Activated T-helper 17 cell treated with anti-CD3 and anti-CD28 coated beads, Interleukin-2, amount 50 U/mL, for 72 hours (primary cell): Measurements from ENCODE around the gene BRD4. TPM values are rescaled to one million over a fixed set of nuclear protein-coding genes. Genes with fewer than 3 reads are reported as not detected.

ENCODE experiments used
- ATAC-seq: fragments of 150-1000 bp; cut with Tn5 transposase; replicated peaks from 2 replicates; pipeline ENCODE4 v1.10.0; 2021; ENCODE audit warnings: mild to moderate bottlenecking, moderate library complexity
- H3K27ac Mint-ChIP-seq: one replicate; pipeline ENCODE4 v1.8.0; 2022; ENCODE audit warnings: mixed read lengths
- H3K27me3 Mint-ChIP-seq: one replicate; pipeline ENCODE4 v1.8.0; 2022; ENCODE audit warnings: mixed read lengths
- H3K36me3 Mint-ChIP-seq: one replicate; pipeline ENCODE4 v1.8.0; 2022; ENCODE audit warnings: low read depth, mild to moderate bottlenecking, mixed read lengths
- H3K4me1 Mint-ChIP-seq: one replicate; pipeline ENCODE4 v1.8.0; 2022; ENCODE audit warnings: mixed read lengths
- H3K4me3 Mint-ChIP-seq: one replicate; pipeline ENCODE4 v1.8.0; 2022; ENCODE audit warnings: mild to moderate bottlenecking, mixed read lengths
- H3K9me3 Mint-ChIP-seq: one replicate; pipeline ENCODE4 v1.8.0; 2022; ENCODE audit warnings: mixed read lengths
- total RNA-seq, 2 donors: library from RNA; stranded (reverse); gene quantifications; one replicate each; pipeline ENCODE4 v1.2.3, GENCODE V29; 2022

BRD4 gene
- total RNA-seq, 2 donors from 2014 or later, result 90.4 to 96.7 TPM

DNA sequence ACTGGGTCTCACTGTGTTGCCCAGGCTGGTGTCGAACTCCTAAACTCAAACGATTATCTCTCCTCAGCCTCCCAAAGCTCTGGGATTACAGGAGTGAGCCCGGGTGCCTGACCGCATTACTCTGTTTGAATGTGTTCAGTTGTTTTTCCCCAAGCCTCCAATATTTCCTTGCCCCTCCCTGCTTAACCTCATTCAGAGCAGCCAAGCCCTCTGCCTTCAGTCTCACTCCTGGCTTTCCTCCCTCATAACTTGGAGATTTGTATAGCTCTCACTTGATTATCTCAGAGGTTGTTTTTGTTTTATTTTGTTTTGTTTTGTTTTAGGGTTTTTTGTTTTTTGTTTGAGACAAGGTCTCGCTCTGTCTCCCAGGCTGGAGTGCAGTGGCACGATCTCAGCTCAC, 111.5 kb downstream of the BRD4 start:
- no peak overlapping the region for H3K27ac Mint-ChIP-seq
- H3K27me3 Mint-ChIP-seq, result peaks cover 5% of the 10 kb centered on the region
- H3K4me3 Mint-ChIP-seq, result no peak overlapping the region
- peaks cover 9% of the 10 kb centered on the region for H3K4me1 Mint-ChIP-seq
- no peaks in the 10 kb centered on the region for H3K9me3 Mint-ChIP-seq
- no peaks in the 10 kb centered on the region for H3K36me3 Mint-ChIP-seq
- no peak for ATAC-seq

DNA sequence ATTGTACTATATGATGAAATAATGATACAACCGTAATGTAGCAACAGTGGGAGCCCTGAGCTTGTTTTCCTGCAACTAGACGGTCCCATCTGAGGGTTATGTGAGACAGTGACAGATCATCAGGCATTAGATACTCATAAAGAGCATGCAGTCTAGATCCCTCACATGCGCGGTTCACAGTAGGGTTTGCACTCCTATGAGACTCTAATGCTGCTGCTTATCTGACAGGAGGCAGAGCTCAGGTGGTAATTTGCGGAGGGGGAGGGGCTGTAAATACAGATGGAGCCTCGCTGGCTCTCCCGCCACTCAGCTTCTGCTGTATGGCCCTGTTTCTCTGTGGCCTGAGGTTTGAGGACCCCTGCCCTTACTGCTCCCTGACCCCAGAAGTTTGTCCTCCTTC, 113.8 kb downstream of the BRD4 start:
- H3K36me3 Mint-ChIP-seq, result no peaks in the 10 kb centered on the region
- peaks cover 5% of the 10 kb centered on the region for H3K27me3 Mint-ChIP-seq
- no peaks in the 10 kb centered on the region for H3K9me3 Mint-ChIP-seq
- no peak for ATAC-seq
- no peak overlapping the region for H3K4me3 Mint-ChIP-seq
- H3K4me1 Mint-ChIP-seq, result peaks cover 9% of the 10 kb centered on the region
- H3K27ac Mint-ChIP-seq, result no peak overlapping the region

DNA sequence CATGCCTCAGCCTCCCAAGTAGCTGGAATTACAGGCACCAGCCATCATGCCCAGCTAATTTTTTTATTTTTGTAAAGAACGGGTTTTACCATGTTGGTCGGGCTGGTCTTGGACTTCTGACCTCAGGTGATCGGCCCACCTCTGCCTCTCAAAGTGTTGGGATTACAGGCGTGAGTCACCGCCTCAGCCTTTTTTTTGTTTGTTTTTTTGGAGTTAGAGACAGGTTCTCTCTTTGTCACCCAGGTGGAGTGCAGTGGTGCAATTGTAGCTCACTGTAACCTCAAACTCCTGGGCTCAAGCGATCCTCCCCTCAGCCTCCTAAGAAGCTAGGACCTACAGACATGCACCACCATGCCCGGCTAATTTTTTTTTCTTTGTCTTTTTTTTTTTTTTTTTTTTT, 116.0 kb downstream of the BRD4 start:
- no peak for ATAC-seq

DNA sequence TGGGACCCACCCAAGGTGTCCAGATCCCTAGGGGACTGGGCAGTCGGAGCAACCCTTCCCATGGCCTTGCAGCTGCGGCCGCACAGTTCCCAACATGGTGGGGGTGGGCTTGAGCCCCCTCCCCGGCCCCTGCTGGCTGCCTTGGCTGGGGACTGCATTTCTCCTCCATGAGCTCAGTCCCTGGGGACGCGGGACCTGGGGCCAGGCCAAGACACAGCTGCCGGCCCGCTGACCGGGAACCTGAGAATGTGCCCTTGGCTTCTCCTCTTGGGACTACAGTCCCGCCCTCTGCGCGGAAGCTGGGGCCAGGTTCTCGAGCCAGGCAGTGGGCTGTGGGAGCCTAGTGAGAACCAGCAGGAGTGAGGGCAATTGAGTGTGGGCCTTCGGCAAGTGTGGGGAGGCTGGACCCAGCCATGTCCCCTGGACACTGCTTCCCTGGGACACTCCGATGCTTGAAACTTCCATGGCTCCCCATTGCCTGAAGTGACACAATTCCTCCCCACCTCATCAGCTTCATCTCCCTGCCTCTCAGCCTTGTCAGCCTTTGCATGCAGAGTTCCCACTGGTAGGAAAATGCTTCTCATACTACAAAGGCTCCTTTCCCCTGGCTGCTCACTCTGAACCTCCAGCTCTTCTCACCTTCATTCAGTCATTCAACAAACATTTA, 118.5 kb downstream of the BRD4 start:
- H3K4me1 Mint-ChIP-seq, result no peaks in the 10 kb centered on the region
- H3K4me3 Mint-ChIP-seq, result no peak overlapping the region
- no peak overlapping the region for H3K27ac Mint-ChIP-seq
- H3K27me3 Mint-ChIP-seq, result no peaks in the 10 kb centered on the region
- no peak for ATAC-seq
- H3K36me3 Mint-ChIP-seq, result no peaks in the 10 kb centered on the region
- no peaks in the 10 kb centered on the region for H3K9me3 Mint-ChIP-seq

More for the DNA sequence above, 116.0 kb downstream of the BRD4 start:
- Mint-ChIP-seq H3K27ac (no peak overlapping the region), H3K9me3 (no peaks in the 10 kb centered on the region), H3K27me3 (no peaks in the 10 kb centered on the region), H3K4me3 (no peak overlapping the region), H3K36me3 (no peaks in the 10 kb centered on the region), H3K4me1 (no peaks in the 10 kb centered on the region)

DNA sequence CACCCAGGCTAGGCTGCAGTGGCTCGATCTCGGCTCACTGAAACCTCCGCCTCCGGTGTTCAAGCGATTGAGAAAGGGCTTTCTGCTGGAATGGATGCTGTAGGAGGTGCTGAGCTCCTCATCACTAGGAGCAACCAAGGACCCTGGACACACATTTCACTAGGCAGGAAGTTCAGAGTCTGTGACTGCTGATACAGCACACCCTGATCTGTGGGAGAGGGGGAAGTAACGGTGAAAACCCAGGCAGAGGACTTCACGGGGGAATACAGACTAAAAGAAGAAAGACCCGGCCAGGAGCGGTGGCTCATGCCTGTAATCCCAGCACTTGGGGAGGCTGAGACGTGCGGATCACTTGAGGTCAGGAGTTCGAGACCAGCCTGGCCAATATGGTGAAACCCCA, 119.6 kb downstream of the BRD4 start:
- no peak for ATAC-seq
- Mint-ChIP-seq H3K27ac (no peak overlapping the region), H3K27me3 (no peaks in the 10 kb centered on the region), H3K4me1 (no peaks in the 10 kb centered on the region), H3K36me3 (no peaks in the 10 kb centered on the region), H3K9me3 (no peaks in the 10 kb centered on the region), H3K4me3 (no peak overlapping the region)

DNA sequence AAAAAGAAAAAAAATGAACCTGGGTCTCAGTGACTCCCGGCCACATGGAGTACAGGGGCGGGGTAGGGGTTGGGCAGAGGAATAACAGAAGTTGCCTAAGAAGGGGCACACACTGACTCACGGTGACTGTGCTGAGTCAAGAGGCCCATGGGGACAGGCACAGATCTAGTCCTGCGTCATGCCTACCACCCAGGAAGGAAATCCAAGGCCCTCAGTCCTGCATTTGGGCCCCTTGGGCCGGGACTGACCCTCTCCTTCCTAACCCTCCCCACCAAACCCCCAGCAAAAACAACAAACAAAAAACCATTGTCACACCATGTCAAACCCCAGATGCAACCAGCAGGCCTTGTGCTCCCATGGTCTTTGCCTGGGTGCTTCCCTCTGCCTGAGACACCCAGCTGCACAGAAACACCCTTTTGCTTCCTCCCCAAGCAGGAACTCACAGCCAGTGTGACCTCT, 122.0 kb downstream of the BRD4 start:
- peak; percentile 24 for ATAC-seq
- Mint-ChIP-seq H3K4me1 (no peaks in the 10 kb centered on the region), H3K36me3 (no peaks in the 10 kb centered on the region), H3K9me3 (no peaks in the 10 kb centered on the region), H3K27me3 (no peaks in the 10 kb centered on the region), H3K27ac (no peak overlapping the region), H3K4me3 (no peak overlapping the region)

DNA sequence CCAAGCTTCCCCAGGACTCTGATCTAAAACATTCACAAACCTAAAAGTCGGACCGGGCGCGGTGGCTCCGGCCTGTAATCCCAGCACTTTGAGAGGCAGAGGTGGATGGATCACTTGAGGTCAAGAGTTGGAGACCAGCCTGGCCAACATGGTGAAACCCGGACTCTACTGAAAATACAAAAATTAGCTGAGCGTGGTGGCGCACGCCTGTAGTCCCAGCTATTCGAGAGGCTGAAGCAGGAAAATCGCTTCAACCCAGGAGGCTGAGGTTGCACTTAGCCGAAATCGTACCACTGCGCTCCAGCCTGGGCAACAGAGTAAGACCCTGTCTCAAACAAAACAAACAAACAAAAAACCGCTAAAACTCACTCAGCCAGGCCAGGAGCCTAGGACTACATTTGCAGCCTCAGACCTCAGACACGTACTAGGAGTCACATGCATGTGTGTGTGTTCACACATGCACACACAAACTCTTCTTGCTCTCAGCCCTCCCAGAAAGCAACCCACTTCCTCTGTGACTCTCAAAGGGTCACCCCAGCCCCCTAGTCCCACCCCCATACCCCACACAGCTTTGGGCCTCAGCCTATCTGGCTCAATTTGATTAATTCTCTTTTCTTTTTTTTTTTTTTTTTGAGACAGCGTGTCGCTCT, 130.8 kb downstream of the BRD4 start:
- ATAC-seq, result no peak
- no peaks in the 10 kb centered on the region for H3K9me3 Mint-ChIP-seq
- H3K4me1 Mint-ChIP-seq, result peaks cover 5% of the 10 kb centered on the region
- peaks cover 9% of the 10 kb centered on the region for H3K36me3 Mint-ChIP-seq
- H3K27ac Mint-ChIP-seq, result no peak overlapping the region
- H3K27me3 Mint-ChIP-seq, result peaks cover 37% of the 10 kb centered on the region
- peak overlapping the region; percentile 46 for H3K4me3 Mint-ChIP-seq

DNA sequence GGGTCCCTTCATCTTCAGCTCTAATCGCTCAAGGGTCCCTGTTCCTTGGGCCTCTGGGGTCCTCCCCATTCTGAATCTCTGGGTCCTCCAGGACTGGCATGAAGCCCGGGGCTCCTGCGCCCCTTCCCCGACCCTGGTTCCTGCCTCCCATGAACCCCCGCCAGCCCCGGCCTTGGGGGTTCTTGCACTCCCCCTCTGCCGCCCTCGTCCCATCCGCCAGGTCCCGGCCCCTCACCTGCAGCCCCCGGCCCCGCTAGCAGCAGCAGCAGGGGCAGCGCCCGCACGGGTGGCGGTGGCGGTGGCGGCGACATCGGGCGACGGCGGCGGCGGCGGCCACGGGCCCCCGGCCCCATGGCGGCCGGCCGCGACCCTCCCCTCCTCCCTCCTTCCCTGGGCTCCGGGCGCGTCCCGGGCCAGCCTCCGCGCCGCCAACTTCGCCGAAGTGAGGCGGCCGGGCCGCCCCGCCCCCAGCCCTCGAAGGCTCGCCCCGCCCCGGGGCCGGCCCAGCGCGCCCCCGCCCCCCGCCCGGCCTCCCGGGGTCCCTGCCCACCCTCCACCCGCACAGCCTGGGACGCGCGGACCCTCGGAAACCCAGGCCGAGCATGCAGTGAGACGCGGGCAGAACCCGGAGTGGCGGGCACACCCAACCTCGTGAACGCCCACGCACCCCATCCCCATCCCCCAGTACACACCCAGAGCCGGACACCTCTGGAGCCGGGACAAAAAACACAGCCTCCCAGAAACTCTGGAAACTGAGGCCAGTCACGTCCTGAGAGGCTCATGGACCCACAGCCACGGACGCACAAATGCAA, 131.6 kb downstream of the BRD4 start, which contains the start of gene NOTCH3:
NOTCH3 (minus strand) TSS at position 443 of the 812 bp plus-strand sequence; CDS start at position 353, 90 bp downstream.
- H3K9me3 Mint-ChIP-seq, result no peaks in the 10 kb centered on the region
- H3K4me1 Mint-ChIP-seq, result peaks cover 5% of the 10 kb centered on the region

DNA sequence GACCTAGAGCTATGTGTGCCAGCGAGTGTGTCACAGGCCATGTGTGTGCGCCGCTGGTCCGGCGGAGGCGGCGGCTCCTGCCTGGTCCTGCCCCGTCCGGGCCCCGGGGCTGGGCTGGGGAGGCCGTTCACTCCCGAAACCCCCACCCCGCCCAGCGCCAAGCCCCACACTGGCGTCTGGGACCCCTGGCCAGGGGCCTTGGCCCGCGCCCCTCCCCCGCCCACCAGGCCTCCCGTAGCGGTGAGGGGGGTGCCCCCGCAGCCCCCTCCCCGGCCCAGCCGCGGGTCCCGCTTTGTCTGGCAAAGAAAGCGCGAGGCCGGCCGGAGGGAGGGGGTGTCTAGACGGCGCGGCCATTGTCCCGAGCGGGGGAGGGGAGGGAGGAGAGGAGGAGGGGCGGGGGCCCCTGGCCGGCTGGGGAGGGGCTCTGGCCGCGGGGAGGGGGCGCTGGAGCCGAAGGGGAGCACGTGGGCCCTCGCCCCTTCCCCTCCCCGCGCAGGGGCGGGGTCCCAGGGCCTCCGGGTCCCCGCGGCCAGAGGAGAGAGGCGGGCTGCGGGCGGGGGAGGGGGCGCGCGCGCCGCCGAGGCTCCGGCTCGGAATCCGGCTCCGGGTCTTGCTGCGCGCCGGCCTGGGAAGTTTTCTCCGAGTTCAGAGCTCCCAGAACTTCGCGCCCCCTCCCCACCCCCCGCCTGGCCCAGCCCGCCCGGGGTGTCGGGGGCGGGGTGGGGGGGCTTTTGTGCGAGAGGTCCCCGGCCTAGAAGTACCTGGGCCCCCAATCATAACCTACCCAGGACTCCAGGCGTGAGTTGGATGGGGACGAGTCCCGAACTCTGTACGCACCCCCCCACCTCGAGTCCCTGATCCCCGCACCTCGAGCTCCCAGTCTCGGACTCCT, 132.4 kb downstream of the BRD4 start:
- ATAC-seq, result no peak
- Mint-ChIP-seq H3K27ac (no peak overlapping the region), H3K27me3 (peaks cover 42% of the 10 kb centered on the region), H3K4me3 (peak overlapping the region; percentile 53), H3K4me1 (peaks cover 5% of the 10 kb centered on the region), H3K9me3 (no peaks in the 10 kb centered on the region), H3K36me3 (peaks cover 9% of the 10 kb centered on the region)

More for the DNA sequence above, 131.6 kb downstream of the BRD4 start, which contains the start of gene NOTCH3:
- no peak for ATAC-seq
- Mint-ChIP-seq H3K27ac (no peak within 1 kb of the TSS), H3K36me3 (peaks cover 9% of the 10 kb centered on the region), H3K4me3 (peak within 1 kb of the TSS; percentile 46), H3K27me3 (peaks cover 40% of the 10 kb centered on the region)

DNA sequence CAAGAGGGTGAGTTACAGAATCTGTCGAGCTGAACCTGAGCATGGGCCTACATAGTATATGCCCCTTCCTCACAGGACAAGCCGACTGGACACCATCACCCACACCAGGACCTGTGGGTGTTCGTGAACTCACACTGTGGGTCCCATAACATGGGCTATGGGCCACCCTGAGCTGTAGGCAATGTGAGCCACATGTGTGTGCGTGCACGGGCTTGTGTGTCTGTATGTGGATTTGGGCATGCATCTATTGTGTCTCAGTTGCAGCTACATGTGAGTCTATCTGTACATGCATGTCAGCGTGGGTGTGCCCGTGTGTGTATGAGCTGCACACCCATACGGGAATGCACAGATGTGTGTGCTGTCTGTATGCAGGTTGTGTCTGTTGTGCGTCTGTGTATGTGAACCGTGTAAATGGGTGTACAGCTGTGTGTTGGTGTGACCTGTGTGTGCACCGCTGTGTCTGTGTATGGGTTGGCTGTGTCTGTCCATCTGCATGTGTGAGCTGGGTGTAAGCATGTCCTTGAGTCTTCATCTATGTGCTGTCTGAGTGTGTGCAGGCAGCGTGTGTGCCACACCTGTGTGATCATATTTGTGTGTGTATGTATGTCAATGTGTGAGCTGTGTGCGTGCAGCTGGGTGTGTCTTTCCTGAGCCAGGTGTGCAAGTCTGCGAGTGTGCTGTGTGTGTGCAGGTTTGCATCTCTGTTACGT, 133.2 kb downstream of the BRD4 start:
- Mint-ChIP-seq H3K9me3 (no peaks in the 10 kb centered on the region), H3K27me3 (peaks cover 50% of the 10 kb centered on the region), H3K27ac (no peak overlapping the region), H3K36me3 (peaks cover 9% of the 10 kb centered on the region), H3K4me3 (peak overlapping the region; percentile 53), H3K4me1 (peaks cover 5% of the 10 kb centered on the region)
- no peak for ATAC-seq

DNA sequence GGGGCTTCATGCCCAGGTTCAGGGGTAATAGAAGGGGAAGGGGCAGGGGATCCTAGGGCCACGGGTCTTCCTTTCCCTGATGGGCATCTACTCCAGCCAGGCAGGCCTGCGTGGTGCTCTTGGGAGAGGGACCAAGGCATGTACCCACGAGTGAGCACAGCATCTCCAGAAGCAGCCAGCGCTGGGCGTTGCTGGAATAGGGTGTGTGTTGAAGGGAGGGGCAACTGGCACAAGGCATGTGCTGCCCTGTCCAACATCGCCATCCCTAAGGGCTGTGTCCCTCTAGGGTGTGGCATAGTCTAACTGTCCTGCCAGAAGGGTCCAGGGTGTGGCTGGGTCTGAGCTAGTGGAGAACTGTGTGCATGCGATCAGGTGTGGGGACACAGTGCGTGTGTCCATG, 134.4 kb downstream of the BRD4 start:
- Mint-ChIP-seq H3K27me3 (peaks cover 50% of the 10 kb centered on the region), H3K36me3 (peaks cover 9% of the 10 kb centered on the region), H3K4me1 (peaks cover 5% of the 10 kb centered on the region), H3K4me3 (no peak overlapping the region), H3K9me3 (no peaks in the 10 kb centered on the region), H3K27ac (no peak overlapping the region)
- no peak for ATAC-seq

DNA sequence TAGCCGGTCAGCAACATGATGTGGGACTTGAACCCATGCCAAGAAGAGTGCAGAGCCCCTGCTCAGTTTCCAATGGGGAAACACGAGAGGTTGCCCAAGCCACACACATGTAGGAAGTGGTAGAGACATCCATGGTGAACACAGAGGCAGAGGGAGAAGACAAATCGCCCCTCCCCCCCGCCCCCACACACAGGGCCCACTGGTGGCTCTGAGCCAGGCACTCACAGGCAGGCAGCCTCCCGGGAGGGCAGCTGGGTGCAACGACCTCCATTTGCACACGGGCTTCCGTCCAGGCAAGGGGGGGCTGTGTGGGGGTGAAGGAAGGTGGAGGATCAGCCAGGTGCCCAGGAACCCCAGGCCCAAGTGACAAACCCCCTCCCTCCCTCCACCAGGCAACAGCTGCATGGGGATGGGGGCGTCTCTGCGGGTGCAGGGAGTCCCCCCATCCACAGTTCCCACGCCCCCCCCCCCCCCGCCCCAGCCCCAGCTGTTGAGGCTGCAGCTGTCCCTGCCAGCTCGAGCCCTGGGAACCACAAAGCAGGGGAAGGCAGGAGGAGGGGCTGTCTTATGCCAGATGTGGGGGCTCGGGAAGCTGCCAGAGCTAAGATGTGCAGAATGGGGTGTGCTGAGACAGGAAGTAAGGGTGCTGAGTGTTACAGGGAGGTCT, 134.9 kb downstream of the BRD4 start:
- Mint-ChIP-seq H3K36me3 (peaks cover 9% of the 10 kb centered on the region), H3K4me3 (no peak overlapping the region), H3K27ac (no peak overlapping the region), H3K9me3 (no peaks in the 10 kb centered on the region), H3K27me3 (peaks cover 47% of the 10 kb centered on the region), H3K4me1 (peaks cover 5% of the 10 kb centered on the region)
- ATAC-seq, result no peak

DNA sequence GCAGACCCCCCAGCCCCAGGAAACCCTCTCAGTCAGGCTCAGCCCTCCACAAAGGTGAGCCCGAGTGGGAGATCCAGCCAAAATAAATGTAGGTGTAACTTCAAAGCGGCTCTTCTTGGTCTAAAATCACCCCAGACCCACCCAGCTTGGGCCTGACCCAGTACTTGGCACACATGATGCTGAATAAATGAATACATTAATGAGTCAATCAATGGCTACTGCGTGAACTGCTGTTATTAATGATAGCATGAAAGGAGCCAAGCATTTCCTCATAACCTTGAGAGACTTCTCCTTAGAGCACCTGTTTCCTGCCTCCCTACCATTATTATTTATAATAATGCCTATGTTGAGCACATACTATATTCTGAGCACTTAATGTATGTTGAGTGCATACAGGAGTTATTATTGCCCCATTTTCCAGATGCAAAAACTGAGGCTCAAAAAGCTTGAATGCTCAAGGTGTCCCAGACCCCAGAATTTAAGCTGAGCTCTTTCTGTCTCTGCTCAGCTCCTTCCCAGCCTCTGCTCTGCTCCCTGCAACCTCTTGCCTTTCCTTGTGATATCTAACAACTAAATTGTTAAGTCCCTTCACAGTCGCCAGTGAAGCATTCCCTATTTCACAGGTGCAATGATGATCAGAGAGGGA, 135.9 kb downstream of the BRD4 start:
- Mint-ChIP-seq H3K4me1 (peaks cover 5% of the 10 kb centered on the region), H3K27ac (no peak overlapping the region), H3K4me3 (no peak overlapping the region), H3K9me3 (no peaks in the 10 kb centered on the region), H3K36me3 (peaks cover 9% of the 10 kb centered on the region), H3K27me3 (peaks cover 47% of the 10 kb centered on the region)
- no peak for ATAC-seq
